ENCODE data around the gene BDNF. TPM values are rescaled to one million over a fixed set of nuclear protein-coding genes. Genes with fewer than 3 reads are reported as not detected.

The BDNF gene
- total RNA-seq, 1 donor from 2014 or later = 0.25 TPM

GRCh38 chr11:27621405-27622161 lies 78.7 kb downstream of the BDNF start:
- Histone ChIP-seq H3K4me3 (no peak overlapping the region), H3K9me3 (no peaks in the 10 kb centered on the region), H3K4me1 (no peaks in the 10 kb centered on the region), H3K27ac (no peak overlapping the region), H3K36me3 (no peaks in the 10 kb centered on the region), H3K27me3 (no peaks in the 10 kb centered on the region)
- DNase-seq (ENCODE audit: extremely low spot score in 2 of 2) = no peak
- no peak for TF ChIP-seq POLR2A (IDR thresholded peaks at IDR 0.05)
- TF ChIP-seq POLR2AphosphoS5 (IDR thresholded peaks at IDR 0.05; ENCODE audit: insufficient read depth in 1 of 2, low read depth in 1 of 2) = no peak
- no peak for TF ChIP-seq CTCF (IDR thresholded peaks at IDR 0.05)
- intact Hi-C loops (cut with DNase I) = no loop called here

GRCh38 chr11:27619763-27620335 lies 80.4 kb downstream of the BDNF start:
- TF ChIP-seq POLR2A (IDR thresholded peaks at IDR 0.05) (no peak), POLR2AphosphoS5 (IDR thresholded peaks at IDR 0.05; ENCODE audit: insufficient read depth in 1 of 2, low read depth in 1 of 2) (no peak), CTCF (IDR thresholded peaks at IDR 0.05) (no peak)
- DNase-seq (ENCODE audit: extremely low spot score in 2 of 2) = no peak
- intact Hi-C loops (cut with DNase I) = no loop called here

GRCh38 chr11:27619039-27619574 lies 81.1 kb downstream of the BDNF start:
- no peak for DNase-seq (ENCODE audit: extremely low spot score in 2 of 2)
- no peak overlapping the region for H3K4me3 ChIP-seq
- no peak overlapping the region for H3K27ac ChIP-seq
- no peaks in the 10 kb centered on the region for H3K9me3 ChIP-seq
- TF ChIP-seq POLR2A (IDR thresholded peaks at IDR 0.05) (no peak), POLR2AphosphoS5 (IDR thresholded peaks at IDR 0.05; ENCODE audit: insufficient read depth in 1 of 2, low read depth in 1 of 2) (no peak), CTCF (IDR thresholded peaks at IDR 0.05) (no peak)
- no peaks in the 10 kb centered on the region for H3K36me3 ChIP-seq
- no peaks in the 10 kb centered on the region for H3K4me1 ChIP-seq
- H3K27me3 ChIP-seq = no peaks in the 10 kb centered on the region
- intact Hi-C loops (cut with DNase I) = no loop called here

More at GRCh38 chr11:27619763-27620335, 80.4 kb downstream of the BDNF start:
- Histone ChIP-seq H3K4me3 (no peak overlapping the region), H3K4me1 (no peaks in the 10 kb centered on the region), H3K36me3 (no peaks in the 10 kb centered on the region), H3K27me3 (no peaks in the 10 kb centered on the region), H3K9me3 (no peaks in the 10 kb centered on the region), H3K27ac (no peak overlapping the region)

GRCh38 chr11:27618281-27618915 lies 81.9 kb downstream of the BDNF start:
- intact Hi-C loops (cut with DNase I) = no loop called here
- H3K27ac ChIP-seq = no peak overlapping the region
- H3K36me3 ChIP-seq = no peaks in the 10 kb centered on the region
- H3K27me3 ChIP-seq = no peaks in the 10 kb centered on the region
- no peak overlapping the region for H3K4me3 ChIP-seq
- H3K9me3 ChIP-seq = no peaks in the 10 kb centered on the region
- H3K4me1 ChIP-seq = no peaks in the 10 kb centered on the region
- TF ChIP-seq CTCF (IDR thresholded peaks at IDR 0.05) (no peak), POLR2A (IDR thresholded peaks at IDR 0.05) (no peak), POLR2AphosphoS5 (IDR thresholded peaks at IDR 0.05; ENCODE audit: insufficient read depth in 1 of 2, low read depth in 1 of 2) (no peak)
- no peak for DNase-seq (ENCODE audit: extremely low spot score in 2 of 2)
